ENCODE data around the gene SCD.

Gene SCD

GRCh38 chr10:100315615-100316014, 31.4 kb upstream of the SCD start:
- H3K4me1 ChIP-seq (ENCODE audit: low read length), result no peaks in the 10 kb centered on the region

DNA sequence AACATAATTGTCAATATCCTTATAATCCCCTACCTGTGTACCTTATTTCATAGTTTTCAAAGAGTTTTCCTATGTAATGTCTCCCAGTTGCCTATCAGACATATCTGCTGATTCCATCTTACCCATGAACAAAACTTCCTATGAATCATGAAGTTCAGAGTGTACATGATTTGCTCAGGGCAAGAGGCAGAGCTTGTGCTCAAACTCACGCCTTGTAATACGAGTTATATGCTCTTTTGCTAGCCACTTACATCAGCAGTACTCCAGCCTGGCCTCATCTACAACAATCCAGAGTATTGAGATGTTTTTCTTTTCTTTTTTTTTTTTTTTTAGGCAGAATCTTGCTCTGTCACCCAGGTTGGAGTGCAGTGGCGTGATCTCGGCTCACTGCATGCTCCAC, 28.8 kb upstream of the SCD start:
- TF ChIP-seq, protein P1, sequence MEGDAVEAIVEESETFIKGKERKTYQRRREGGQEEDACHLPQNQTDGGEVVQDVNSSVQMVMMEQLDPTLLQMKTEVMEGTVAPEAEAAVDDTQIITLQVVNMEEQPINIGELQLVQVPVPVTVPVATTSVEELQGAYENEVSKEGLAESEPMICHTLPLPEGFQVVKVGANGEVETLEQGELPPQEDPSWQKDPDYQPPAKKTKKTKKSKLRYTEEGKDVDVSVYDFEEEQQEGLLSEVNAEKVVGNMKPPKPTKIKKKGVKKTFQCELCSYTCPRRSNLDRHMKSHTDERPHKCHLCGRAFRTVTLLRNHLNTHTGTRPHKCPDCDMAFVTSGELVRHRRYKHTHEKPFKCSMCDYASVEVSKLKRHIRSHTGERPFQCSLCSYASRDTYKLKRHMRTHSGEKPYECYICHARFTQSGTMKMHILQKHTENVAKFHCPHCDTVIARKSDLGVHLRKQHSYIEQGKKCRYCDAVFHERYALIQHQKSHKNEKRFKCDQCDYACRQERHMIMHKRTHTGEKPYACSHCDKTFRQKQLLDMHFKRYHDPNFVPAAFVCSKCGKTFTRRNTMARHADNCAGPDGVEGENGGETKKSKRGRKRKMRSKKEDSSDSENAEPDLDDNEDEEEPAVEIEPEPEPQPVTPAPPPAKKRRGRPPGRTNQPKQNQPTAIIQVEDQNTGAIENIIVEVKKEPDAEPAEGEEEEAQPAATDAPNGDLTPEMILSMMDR (IDR thresholded peaks at IDR 0.05; ENCODE audit: low read depth, low read length), result no peak
- no peak for TF ChIP-seq EZH2phosphoT487 (IDR thresholded peaks at IDR 0.05; ENCODE audit: low read depth)
- no peak overlapping the region for H3K4me2 ChIP-seq (ENCODE audit: low read length)
- no peaks in the 10 kb centered on the region for H3K4me1 ChIP-seq (ENCODE audit: low read length)
- no peak overlapping the region for H2AFZ ChIP-seq (ENCODE audit: low read depth, low read length)
- H3K27ac ChIP-seq (ENCODE audit: low read length), result no peak overlapping the region
- no peaks in the 10 kb centered on the region for H3K79me2 ChIP-seq (ENCODE audit: low read length)
- H3K9me3 ChIP-seq (ENCODE audit: insufficient read depth, low read length), result no peaks in the 10 kb centered on the region
- H3K4me3 ChIP-seq (ENCODE audit: low read length), result no peak overlapping the region
- H4K20me1 ChIP-seq (ENCODE audit: insufficient read depth, low read length), result no peaks in the 10 kb centered on the region
- 0 out of 2 replicates have a peak, but pooled peaks cover 5% of the 10 kb centered on the region for H3K27me3 ChIP-seq (ENCODE audit: low read depth, low read length)
- H3K9ac ChIP-seq (ENCODE audit: low read length), result no peak overlapping the region
- H3K36me3 ChIP-seq (replicated peaks; ENCODE audit: low read depth, low read length), result no peaks in the 10 kb centered on the region

More at GRCh38 chr10:100315615-100316014, 31.4 kb upstream of the SCD start:
- no peak overlapping the region for H2AFZ ChIP-seq (ENCODE audit: low read depth, low read length)
- no peaks in the 10 kb centered on the region for H4K20me1 ChIP-seq (ENCODE audit: insufficient read depth, low read length)
- no peak overlapping the region for H3K4me3 ChIP-seq (ENCODE audit: low read length)
- H3K27me3 ChIP-seq (ENCODE audit: low read depth, low read length), result 0 out of 2 replicates have a peak, but pooled peaks cover 8% of the 10 kb centered on the region
- no peak overlapping the region for H3K4me2 ChIP-seq (ENCODE audit: low read length)
- H3K27ac ChIP-seq (ENCODE audit: low read length), result no peak overlapping the region
- H3K9ac ChIP-seq (ENCODE audit: low read length), result no peak overlapping the region
- H3K36me3 ChIP-seq (replicated peaks; ENCODE audit: low read depth, low read length), result no peaks in the 10 kb centered on the region
- no peaks in the 10 kb centered on the region for H3K9me3 ChIP-seq (ENCODE audit: insufficient read depth, low read length)
- TF ChIP-seq EZH2phosphoT487 (IDR thresholded peaks at IDR 0.05; ENCODE audit: low read depth), result no peak
- TF ChIP-seq, protein P1 (IDR thresholded peaks at IDR 0.05; ENCODE audit: low read depth, low read length), result no peak
- H3K79me2 ChIP-seq (ENCODE audit: low read length), result no peaks in the 10 kb centered on the region

GRCh38 chr10:100319707-100320402, 27.2 kb upstream of the SCD start:
- no peak overlapping the region for H3K9ac ChIP-seq (ENCODE audit: low read length)
- no peaks in the 10 kb centered on the region for H4K20me1 ChIP-seq (ENCODE audit: insufficient read depth, low read length)
- H3K4me2 ChIP-seq (ENCODE audit: low read length), result no peak overlapping the region
- H3K27me3 ChIP-seq (ENCODE audit: low read depth, low read length), result 0 out of 2 replicates have a peak, but pooled peaks cover 5% of the 10 kb centered on the region
- H3K36me3 ChIP-seq (replicated peaks; ENCODE audit: low read depth, low read length), result no peaks in the 10 kb centered on the region
- H3K9me3 ChIP-seq (ENCODE audit: insufficient read depth, low read length), result no peaks in the 10 kb centered on the region
- no peaks in the 10 kb centered on the region for H3K4me1 ChIP-seq (ENCODE audit: low read length)
- no peaks in the 10 kb centered on the region for H3K79me2 ChIP-seq (ENCODE audit: low read length)
- H2AFZ ChIP-seq (ENCODE audit: low read depth, low read length), result no peak overlapping the region
- TF ChIP-seq EZH2phosphoT487 (IDR thresholded peaks at IDR 0.05; ENCODE audit: low read depth), result no peak
- TF ChIP-seq, protein P1 (IDR thresholded peaks at IDR 0.05; ENCODE audit: low read depth, low read length), result no peak
- H3K4me3 ChIP-seq (ENCODE audit: low read length), result no peak overlapping the region
- H3K27ac ChIP-seq (ENCODE audit: low read length), result no peak overlapping the region

- no peak overlapping the region for H3K4me2 ChIP-seq (ENCODE audit: low read length)
- TF ChIP-seq, protein P1 (IDR thresholded peaks at IDR 0.05; ENCODE audit: low read depth, low read length), result no peak
- TF ChIP-seq EZH2phosphoT487 (IDR thresholded peaks at IDR 0.05; ENCODE audit: low read depth), result no peak
- H3K79me2 ChIP-seq (ENCODE audit: low read length), result no peaks in the 10 kb centered on the region
- no peaks in the 10 kb centered on the region for H3K9me3 ChIP-seq (ENCODE audit: insufficient read depth, low read length)
- no peak overlapping the region for H2AFZ ChIP-seq (ENCODE audit: low read depth, low read length)
- peaks cover 28% of the 10 kb centered on the region for H3K4me1 ChIP-seq (ENCODE audit: low read length)
- H3K36me3 ChIP-seq (replicated peaks; ENCODE audit: low read depth, low read length), result no peaks in the 10 kb centered on the region
- H3K27ac ChIP-seq (ENCODE audit: low read length), result no peak overlapping the region
- H3K9ac ChIP-seq (ENCODE audit: low read length), result no peak overlapping the region
- no peak overlapping the region for H3K4me3 ChIP-seq (ENCODE audit: low read length)
- no peaks in the 10 kb centered on the region for H3K27me3 ChIP-seq (ENCODE audit: low read depth, low read length)
- no peaks in the 10 kb centered on the region for H4K20me1 ChIP-seq (ENCODE audit: insufficient read depth, low read length)
Measured at GRCh38 chr10:100325158-100325557, 21.9 kb upstream of the SCD start.
